K562 (cell line): ENCODE data around the gene PDPR.
"Not testable (repeated sequence)": the region's sequence is repeated elsewhere in the genome, so short reads cannot be mapped to it uniquely, and the experiment has no call there.

Source experiments
- ATF2 ChIP-seq: sonication (generic); formaldehyde crosslinking; IDR thresholded peaks from 2 replicates; pipeline ENCODE4 v1.8.1; 2022; ENCODE audit warnings: missing genetic modification reagents
- CEBPG ChIP-seq, 3 experiments: fragments of 200-800 bp in 1 of 3; sonication (Bioruptor generic) in 1 of 3; sonication (generic) in 1 of 3; formaldehyde crosslinking in 1 of 3; IDR thresholded peaks in 2 of 3; conservative IDR thresholded peaks in 1 of 3; 2 replicates each; pipeline versions ENCODE4 v1.6.1 to v1.8.0; 2016 to 2022; ENCODE audit warnings: missing compliant biosample characterization in 2 of 3, missing genetic modification characterization in 2 of 3, mild to moderate bottlenecking in 1 of 3, missing genetic modification reagents in 1 of 3
- ETV5 ChIP-seq: sonication (generic); formaldehyde crosslinking; IDR thresholded peaks from 2 replicates; pipeline ENCODE4 v1.4.0; 2020; ENCODE audit warnings: low read depth, mild to moderate bottlenecking, missing genetic modification reagents
- FOXA1 ChIP-seq: fragments of 450-650 bp; IDR thresholded peaks from 2 replicates; pipeline ENCODE4 v1.6.1; 2016; ENCODE audit warnings: mild to moderate bottlenecking, borderline replicate concordance
- FOXM1 ChIP-seq, 2 experiments: fragments of 450-650 bp in 1 of 2; sonication (generic) in 1 of 2; formaldehyde crosslinking in 1 of 2; IDR thresholded peaks; 2 replicates each; pipeline versions ENCODE4 v1.6.1 to v1.9.0; 2017 to 2022; ENCODE audit warnings: low read depth in 2 of 2, mild to moderate bottlenecking in 2 of 2, missing genetic modification reagents in 1 of 2, moderate library complexity in 1 of 2
- HNRNPH1 ChIP-seq: fragments of 200-400 bp; formaldehyde crosslinking; optimal IDR thresholded peaks from 2 replicates; pipeline ENCODE3; 2017; ENCODE audit warnings: low read depth, mild to moderate bottlenecking, low read length, moderate library complexity
- MECOM ChIP-seq: fragments of 250-450 bp; sonication (Bioruptor Pico); IDR thresholded peaks from 2 replicates; pipeline ENCODE4 v1.8.0; 2022; ENCODE audit warnings: inconsistent platforms
- MLLT1 ChIP-seq, 2 experiments: fragments of 450-650 bp; IDR thresholded peaks; 2 replicates each; pipeline ENCODE4 v1.6.1; 2016
- POLR2AphosphoS5 ChIP-seq: IDR thresholded peaks from 2 replicates; pipeline ENCODE4 v1.6.1; 2011; ENCODE audit warnings: mild to moderate bottlenecking, low read depth, low read length, moderate library complexity; ENCODE audit not compliant: control insufficient read depth, insufficient read depth
- SIN3B ChIP-seq: fragments of 450-650 bp; IDR thresholded peaks from 2 replicates; pipeline ENCODE4 v1.6.1; 2017; ENCODE audit warnings: low read depth, mild to moderate bottlenecking, moderate library complexity
- TARDBP ChIP-seq: fragments of 450-650 bp; IDR thresholded peaks from 2 replicates; pipeline ENCODE4 v1.6.1; 2016
- TBL1XR1 ChIP-seq, 2 experiments: IDR thresholded peaks; 2 replicates each; pipeline ENCODE4 v1.6.1; 2012; ENCODE audit warnings: improper control_type of control experiment in 2 of 2, low read length in 2 of 2, mild to moderate bottlenecking in 1 of 2

- TF ChIP-seq MECOM; ATF2; CEBPG (CRISPR knock-in tag; IDR thresholded peaks at IDR 0.05); CEBPG (tag; conservative IDR thresholded peaks at IDR 0.05 in 1 of 2, IDR thresholded peaks at IDR 0.05 in 1 of 2); FOXM1 (IDR thresholded peaks at IDR 0.05; ENCODE audit: low read depth); FOXM1 (CRISPR knock-in tag; IDR thresholded peaks at IDR 0.05; ENCODE audit: low read depth); POLR2AphosphoS5; MLLT1 (IDR thresholded peaks at IDR 0.05); FOXA1; TARDBP; ETV5 (CRISPR knock-in tag); TBL1XR1 (IDR thresholded peaks at IDR 0.05; ENCODE audit: low read length in 2 of 2); HNRNPH1; SIN3B: not testable (repeated sequence)
Measured at GRCh38 chr16:70065376-70065745, 48.8 kb upstream of the PDPR start.
